Stimulated activated CD4-positive, alpha-beta T cell treated with anti-CD3 and anti-CD28 coated beads, Interleukin-1b, Interleukin-23, amount 100 ng/mL, for 24 hours (primary cell): ENCODE measurements around the gene LMNA.
"Not testable (repeated sequence)": the region's sequence is repeated elsewhere in the genome, so short reads cannot be mapped to it uniquely, and the experiment has no call there.

Experiments used
- DNase-seq, 4 experiments: peaks; one replicate each; pipeline ENCODE4 v3.0.0-alpha.2; 2020; ENCODE audit warnings: low read depth in 4 of 4, low spot score in 1 of 4

LMNA gene

GRCh38 chr1:156160743-156161171, 46.2 kb downstream of the LMNA start:
- DNase-seq: peak; percentile 37 to 83 (median 66)

- no peak for DNase-seq
These were observed 48.0 kb downstream of the LMNA start for GRCh38 chr1:156162430-156163037.

GRCh38 chr1:156163712-156164111, 49.2 kb downstream of the LMNA start:
- DNase-seq: no peak

GRCh38 chr1:156164125-156164831, 49.8 kb downstream of the LMNA start:
- no peak for DNase-seq

GRCh38 chr1:156165083-156165482, 50.6 kb downstream of the LMNA start:
- no peak for DNase-seq

- no peak for DNase-seq
These were observed 53.0 kb downstream of the LMNA start for GRCh38 chr1:156167536-156167935.

GRCh38 chr1:156172696-156173470, 58.4 kb downstream of the LMNA start:
- DNase-seq: no peak

- no peak for DNase-seq
These were observed 62.2 kb downstream of the LMNA start for GRCh38 chr1:156176610-156177210.

- no peak for DNase-seq
These were observed 63.6 kb downstream of the LMNA start for GRCh38 chr1:156177919-156178654.

GRCh38 chr1:156180471-156180870, 66.0 kb downstream of the LMNA start:
- DNase-seq: no peak

GRCh38 chr1:156181391-156181924, 66.9 kb downstream of the LMNA start:
- not testable (repeated sequence) for DNase-seq

GRCh38 chr1:156182010-156182779, 67.7 kb downstream of the LMNA start:
- DNase-seq: not testable (repeated sequence)

GRCh38 chr1:156186347-156187177, 72.1 kb downstream of the LMNA start:
- not testable (repeated sequence) for DNase-seq
